NCI-H1092 (cell line): ENCODE measurements around the gene PRR5.

Experiments
- DNase-seq: peaks from one replicate; lab custom pipeline; 2025; lab: John Stamatoyannopoulos, UW

Gene PRR5

GRCh38 chr22:44758344-44758973 lies 56.5 kb downstream of the PRR5 start:
- DNase-seq: no peak

- DNase-seq: no peak
These were observed 57.0 kb downstream of the PRR5 start for GRCh38 chr22:44759001-44759400.

- no peak for DNase-seq
These were observed 57.7 kb downstream of the PRR5 start for GRCh38 chr22:44759430-44760310.

GRCh38 chr22:44760476-44760875 lies 58.5 kb downstream of the PRR5 start:
- no peak for DNase-seq

- no peak for DNase-seq
These were observed 59.0 kb downstream of the PRR5 start for GRCh38 chr22:44761025-44761424.

DNA sequence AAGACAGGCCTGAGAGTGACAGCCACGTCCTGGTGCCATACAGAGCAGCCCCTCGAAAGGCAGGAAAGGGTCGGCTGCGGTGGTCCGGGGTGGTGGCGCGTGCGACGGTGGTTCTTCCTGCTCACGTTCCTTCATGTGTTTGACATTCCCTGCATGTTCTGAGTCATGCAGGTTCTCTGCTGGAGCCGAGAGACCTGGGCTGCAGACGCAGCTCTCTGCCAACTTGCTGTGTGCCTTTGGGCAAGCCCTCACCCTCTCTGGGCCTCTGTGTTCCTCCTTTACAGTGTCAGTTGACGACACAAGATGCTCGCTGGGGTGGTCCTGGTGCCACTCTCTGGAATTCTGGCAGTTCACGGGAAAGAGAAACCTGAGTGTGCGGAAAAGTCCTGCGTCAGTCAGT lies 62.4 kb downstream of the PRR5 start:
- no peak for DNase-seq

DNA sequence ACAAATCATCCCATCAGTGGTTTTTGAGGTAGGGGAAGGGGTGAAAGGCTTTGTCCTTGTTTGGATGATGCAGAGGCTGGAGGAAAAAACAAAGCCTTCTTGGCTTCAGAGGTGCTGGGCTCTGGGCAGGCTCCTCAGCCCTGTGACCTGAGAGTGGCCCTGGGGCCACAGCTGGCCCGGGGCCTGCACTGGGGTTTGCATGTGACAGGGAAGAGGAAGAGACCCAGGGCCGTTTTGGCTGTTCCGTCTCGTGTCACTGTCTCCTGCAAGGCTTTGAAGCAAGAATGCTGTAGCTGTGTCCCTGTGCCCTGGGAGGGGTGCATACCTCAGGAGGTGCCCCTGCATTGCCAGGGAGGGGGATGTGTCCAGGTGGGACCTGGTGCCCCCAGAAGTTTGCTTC lies 63.0 kb downstream of the PRR5 start:
- DNase-seq: no peak

DNA sequence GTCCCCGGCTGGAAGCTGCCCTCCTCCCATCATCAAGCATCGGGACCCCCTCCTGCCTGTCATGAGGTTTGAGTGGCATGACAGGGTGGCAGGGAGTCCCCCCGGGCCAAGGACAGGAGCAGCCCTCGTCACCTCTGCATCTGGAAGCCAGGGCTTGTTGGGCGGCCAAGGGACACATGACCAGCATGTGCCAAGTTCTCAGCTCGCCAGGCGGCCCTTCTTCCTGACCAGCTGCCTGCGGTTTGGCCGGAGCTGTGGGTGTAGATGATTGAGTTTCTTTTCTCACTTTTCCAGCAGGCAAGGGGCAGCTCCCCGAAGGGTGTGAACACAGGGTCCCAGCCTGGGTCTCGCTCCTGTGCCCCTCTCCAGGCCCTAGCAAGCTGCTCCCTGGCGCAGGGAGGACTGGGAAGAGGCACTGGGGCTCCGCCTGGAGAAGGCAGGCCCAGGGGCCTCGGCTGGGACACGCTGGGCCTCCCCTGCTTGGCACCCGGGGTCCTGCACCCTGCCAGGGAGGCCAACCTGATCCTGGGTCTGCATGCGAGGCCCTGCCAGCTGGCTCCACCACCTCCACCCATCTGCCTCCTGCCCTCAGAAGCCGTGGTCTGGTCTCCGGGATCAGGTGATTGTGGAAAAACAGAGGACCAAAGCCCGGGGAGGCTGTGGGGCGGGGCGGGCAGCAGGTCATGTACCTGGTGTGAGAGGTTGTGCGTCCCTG lies 63.7 kb downstream of the PRR5 start:
- no peak for DNase-seq

- no peak for DNase-seq
These were observed 71.1 kb downstream of the PRR5 start for GRCh38 chr22:44773082-44773481.

GRCh38 chr22:44775862-44776261 lies 73.9 kb downstream of the PRR5 start:
- DNase-seq: no peak

DNA sequence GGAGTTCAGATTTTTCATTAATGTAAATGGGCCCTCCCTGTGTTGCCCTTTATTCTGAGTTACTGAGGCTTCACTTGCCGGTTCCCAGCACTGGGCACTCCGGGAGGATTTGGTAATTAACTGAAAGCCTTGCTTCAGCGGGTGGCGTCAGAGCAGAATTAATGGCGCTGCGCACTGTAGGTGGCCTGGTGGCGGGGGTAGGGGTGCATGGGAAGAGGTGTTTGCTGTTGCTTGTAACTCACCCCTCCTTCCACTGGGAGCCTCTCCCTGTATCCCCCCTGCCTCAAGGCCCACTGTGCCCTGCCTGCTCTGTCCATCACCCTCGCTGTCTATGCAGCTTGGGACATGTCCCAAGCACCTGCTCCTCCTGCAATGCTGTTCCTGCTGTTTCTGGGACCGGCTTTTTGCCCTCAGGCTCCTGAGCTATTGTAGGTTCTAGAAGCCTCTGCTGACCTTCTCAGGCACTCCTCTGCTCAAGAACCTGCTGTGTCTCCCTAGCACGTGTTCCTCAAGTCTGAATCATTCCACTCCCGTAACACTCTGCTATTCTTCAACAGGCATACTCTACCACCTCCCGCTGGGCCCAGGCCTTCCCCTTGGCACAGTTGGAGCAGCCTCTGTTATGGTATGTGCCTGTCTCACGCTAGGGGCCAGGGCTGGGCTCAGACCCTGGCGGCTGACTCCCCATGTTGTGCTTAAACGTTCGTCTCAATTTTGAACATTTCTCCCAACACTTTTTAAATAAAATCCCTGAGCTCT lies 74.8 kb downstream of the PRR5 start:
- no peak for DNase-seq

DNA sequence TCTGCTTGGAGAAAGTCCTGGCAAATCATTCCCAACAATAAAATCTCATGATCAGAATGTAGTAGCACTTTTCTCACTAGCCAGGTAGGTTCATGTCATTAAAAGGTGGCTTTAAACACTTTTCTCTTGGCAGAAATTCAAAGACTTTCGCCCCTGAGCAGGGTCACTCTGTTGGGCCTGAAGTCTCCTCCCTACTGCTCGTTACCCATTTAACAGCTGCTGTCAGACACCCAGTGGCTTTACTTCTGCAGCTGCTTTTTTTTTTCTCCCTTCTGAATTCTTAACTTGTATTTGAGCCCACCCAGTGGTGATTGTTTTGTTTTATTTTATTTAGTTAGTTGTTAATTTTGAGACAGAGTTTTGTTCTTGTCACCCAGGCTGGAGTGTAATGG lies 75.4 kb downstream of the PRR5 start:
- no peak for DNase-seq

- DNase-seq: no peak
These were observed 79.0 kb downstream of the PRR5 start for GRCh38 chr22:44780876-44781449.

- DNase-seq: no peak
These were observed 80.5 kb downstream of the PRR5 start for GRCh38 chr22:44782363-44782963.

- DNase-seq: no peak
These were observed 81.1 kb downstream of the PRR5 start for GRCh38 chr22:44783091-44783490.

GRCh38 chr22:44783581-44783980 lies 81.6 kb downstream of the PRR5 start:
- no peak for DNase-seq

DNA sequence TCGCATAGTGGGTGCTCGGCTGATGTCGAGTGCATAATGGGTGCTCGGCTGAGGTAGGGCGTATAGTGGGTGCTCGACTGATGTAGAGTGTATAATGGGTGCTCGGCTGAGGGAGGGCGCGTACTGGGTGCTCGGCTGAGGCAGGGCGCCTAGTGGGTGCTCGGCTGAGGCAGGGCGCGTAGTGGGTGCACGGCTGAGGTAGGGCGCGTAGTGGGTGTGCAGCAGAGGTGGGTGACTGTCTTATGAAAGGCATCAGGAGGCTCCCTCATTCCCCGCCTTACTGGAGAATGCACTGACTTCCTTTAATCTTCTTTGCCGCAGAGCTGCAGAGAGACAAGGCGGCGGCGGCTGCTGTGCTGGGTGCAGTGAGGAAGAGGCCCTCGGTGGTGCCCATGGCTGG lies 84.1 kb downstream of the PRR5 start:
- no peak for DNase-seq

DNA sequence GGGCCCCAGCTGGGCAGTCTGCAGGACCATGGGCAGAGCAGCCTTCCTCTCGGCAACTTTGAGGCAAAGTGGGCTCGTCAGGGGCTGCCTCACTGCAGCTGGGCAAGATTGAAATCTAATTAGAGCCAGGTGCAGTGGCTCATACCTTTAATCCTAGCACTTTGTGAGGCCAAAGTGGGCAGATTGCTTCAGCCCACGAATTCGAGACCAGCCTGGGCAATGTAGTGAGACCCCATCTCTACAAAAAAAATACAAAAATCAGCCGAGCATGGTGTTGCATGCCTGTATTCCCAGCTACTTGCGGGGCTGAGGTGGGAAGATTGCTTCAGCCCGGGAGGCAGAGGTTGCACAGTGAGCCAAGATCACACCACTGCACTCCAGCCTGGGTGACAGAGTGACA lies 84.6 kb downstream of the PRR5 start:
- DNase-seq: no peak
